ENCODE results near the gene PDE10A. TPM values are rescaled to one million over a fixed set of nuclear protein-coding genes. Genes with fewer than 3 reads are reported as not detected.
"Not testable (repeated sequence)": the region's sequence is repeated elsewhere in the genome, so short reads cannot be mapped to it uniquely, and the experiment has no call there.

Gene PDE10A
- total RNA-seq, 6 experiments from 2014 or later: 1.2 to 2.0 (median 1.6) TPM; not detected in 2

GRCh38 chr6:165611294-165611693, 51.7 kb downstream of the PDE10A start:
- H3K36me3 Mint-ChIP-seq (ENCODE audit: low read depth): peaks cover 7% of the 10 kb centered on the region; the same call in 1 of the 2 replicates
- no peak for DNase-seq
- peaks cover 39% of the 10 kb centered on the region for H3K9me3 Mint-ChIP-seq
- no peak overlapping the region for H3K27ac Mint-ChIP-seq
- H3K27me3 Mint-ChIP-seq (ENCODE audit: insufficient read depth): no peaks in the 10 kb centered on the region
- no peak for TF ChIP-seq CTCF (IDR thresholded peaks at IDR 0.05)
- H3K4me3 Mint-ChIP-seq: no peak overlapping the region
- H3K4me1 Mint-ChIP-seq (ENCODE audit: low read depth): no peaks in the 10 kb centered on the region

- H3K36me3 Mint-ChIP-seq (ENCODE audit: low read depth); H3K27me3 Mint-ChIP-seq (ENCODE audit: insufficient read depth); DNase-seq; H3K27ac Mint-ChIP-seq; H3K4me3 Mint-ChIP-seq; H3K4me1 Mint-ChIP-seq (ENCODE audit: low read depth): not testable (repeated sequence)
- peaks cover 24% of the 10 kb centered on the region for H3K9me3 Mint-ChIP-seq
Measured at GRCh38 chr6:165608577-165608976, 54.5 kb downstream of the PDE10A start.

GRCh38 chr6:165606740-165607008, 56.4 kb downstream of the PDE10A start:
- Mint-ChIP-seq H3K27me3 (ENCODE audit: insufficient read depth) (no peaks in the 10 kb centered on the region), H3K9me3 (peaks cover 32% of the 10 kb centered on the region), H3K27ac (no peak overlapping the region), H3K36me3 (ENCODE audit: low read depth) (no peaks in the 10 kb centered on the region), H3K4me1 (ENCODE audit: low read depth) (no peaks in the 10 kb centered on the region), H3K4me3 (no peak overlapping the region)
- TF ChIP-seq CTCF (IDR thresholded peaks at IDR 0.05): no peak
- no peak for DNase-seq

- no peaks in the 10 kb centered on the region for H3K4me1 Mint-ChIP-seq (ENCODE audit: low read depth)
- H3K36me3 Mint-ChIP-seq (ENCODE audit: low read depth): peaks cover under 1% of the 10 kb centered on the region; the same call in 1 of the 2 replicates
- H3K9me3 Mint-ChIP-seq: peaks cover 35% of the 10 kb centered on the region
- H3K4me3 Mint-ChIP-seq: no peak overlapping the region
- H3K27me3 Mint-ChIP-seq (ENCODE audit: insufficient read depth): no peaks in the 10 kb centered on the region
- no peak for TF ChIP-seq CTCF (IDR thresholded peaks at IDR 0.05)
- H3K27ac Mint-ChIP-seq: no peak overlapping the region
- DNase-seq: no peak
Measured at GRCh38 chr6:165605901-165606739, 56.9 kb downstream of the PDE10A start.

GRCh38 chr6:165605182-165605875, 57.7 kb downstream of the PDE10A start:
- Mint-ChIP-seq H3K4me1 (ENCODE audit: low read depth) (no peaks in the 10 kb centered on the region), H3K4me3 (no peak overlapping the region), H3K9me3 (peaks cover 36% of the 10 kb centered on the region), H3K27me3 (ENCODE audit: insufficient read depth) (no peaks in the 10 kb centered on the region; the same call in 1 of the 2 replicates), H3K36me3 (ENCODE audit: low read depth) (peaks cover 8% of the 10 kb centered on the region; the same call in 1 of the 2 replicates), H3K27ac (no peak overlapping the region)
- no peak for TF ChIP-seq CTCF (IDR thresholded peaks at IDR 0.05)
- no peak for DNase-seq

- no peak for DNase-seq
- H3K27ac Mint-ChIP-seq: no peak overlapping the region
- TF ChIP-seq CTCF (IDR thresholded peaks at IDR 0.05): no peak
- H3K9me3 Mint-ChIP-seq: peaks cover 53% of the 10 kb centered on the region
- no peaks in the 10 kb centered on the region for H3K4me1 Mint-ChIP-seq (ENCODE audit: low read depth)
- H3K36me3 Mint-ChIP-seq (ENCODE audit: low read depth): peaks cover 9% of the 10 kb centered on the region; the same call in 1 of the 2 replicates
- H3K27me3 Mint-ChIP-seq (ENCODE audit: insufficient read depth): no peaks in the 10 kb centered on the region; the same call in 1 of the 2 replicates
- H3K4me3 Mint-ChIP-seq: no peak overlapping the region
Measured at GRCh38 chr6:165602291-165602690, 60.8 kb downstream of the PDE10A start.
